HG02840 (cell line): ENCODE results near the gene HOXA13.

Source experiments
- ATAC-seq: cut with Tn5 transposase; IDR thresholded peaks from one replicate; pipeline ENCODE4 v1.9.1; 2021; ENCODE audit warnings: mild to moderate bottlenecking, moderate library complexity, moderate number of reproducible peaks; ENCODE audit not compliant: unreplicated experiment, low FRiP score

HOXA13 gene

GRCh38 chr7:27172315-27172774, 27.5 kb downstream of the HOXA13 start:
- ATAC-seq = no peak

GRCh38 chr7:27171637-27172314, 28.1 kb downstream of the HOXA13 start:
- no peak for ATAC-seq

GRCh38 chr7:27171325-27171636, 28.6 kb downstream of the HOXA13 start:
- ATAC-seq = no peak

- ATAC-seq = no peak
These were observed 29.2 kb downstream of the HOXA13 start for GRCh38 chr7:27170426-27171324.

- ATAC-seq = no peak
These were observed 30.0 kb downstream of the HOXA13 start for GRCh38 chr7:27169658-27170425.

GRCh38 chr7:27168265-27168947, 31.5 kb downstream of the HOXA13 start:
- no peak for ATAC-seq

GRCh38 chr7:27167916-27168264, 32.0 kb downstream of the HOXA13 start:
- ATAC-seq = no peak

GRCh38 chr7:27166531-27167505, 33.1 kb downstream of the HOXA13 start:
- ATAC-seq = no peak

- no peak for ATAC-seq
These were observed 33.8 kb downstream of the HOXA13 start for GRCh38 chr7:27165996-27166530.

GRCh38 chr7:27165089-27165995, 34.5 kb downstream of the HOXA13 start, which contains the start of gene HOXA9:
Gene HOXA9 (minus strand): TSS chr7:27165537. CDS start chr7:27165457, 80 bp downstream.
- no peak for ATAC-seq

- ATAC-seq = no peak
These were observed 35.4 kb downstream of the HOXA13 start for GRCh38 chr7:27164367-27165088.

- ATAC-seq = no peak
These were observed 35.9 kb downstream of the HOXA13 start for GRCh38 chr7:27164045-27164366.

GRCh38 chr7:27163288-27164044, 36.4 kb downstream of the HOXA13 start:
- ATAC-seq = no peak

- ATAC-seq = no peak
These were observed 37.2 kb downstream of the HOXA13 start for GRCh38 chr7:27162561-27163287.

- no peak for ATAC-seq
These were observed 38.0 kb downstream of the HOXA13 start for GRCh38 chr7:27161721-27162560.
